Endothelial cell of umbilical vein (primary cell): Measurements from ENCODE around the gene DEGS2. TPM values are rescaled to one million over a fixed set of nuclear protein-coding genes. Genes with fewer than 3 reads are reported as not detected.

Experiments used
- BruUV-seq: library from RNA; stranded (reverse); fragments of 400-500 nt; replicated peaks from 2 replicates; lab custom pipeline; 2021; lab: Mats Ljungman, UMichigan
- CTCF ChIA-PET: fragments of 300-600, 350-600 bp; sonication (Branson Sonifier 250); formaldehyde crosslinking; loops from one replicate; lab custom pipeline; 2021; ENCODE audit warnings: antibody characterized with exemption, inconsistent platforms; lab: Charles Lee
- POLR2A ChIA-PET: fragments of 300-600, 350-600 bp; sonication (Branson Sonifier 250); formaldehyde crosslinking; loops from one replicate; lab custom pipeline; 2021; ENCODE audit warnings: antibody characterized with exemption, inconsistent platforms; lab: Charles Lee
- DNase-seq: peaks from one replicate; pipeline ENCODE4 v3.0.0-alpha.2; 2011; ENCODE audit warnings: low read depth, low spot score
- FAIRE-seq: peaks from 2 replicates; lab custom pipeline; 2011; peaks lifted over from hg19 to GRCh38; lab: Jason Lieb, UNC
- H2AFZ ChIP-seq: 2 replicates; pipeline ENCODE4 v1.6.0; 2012; ENCODE audit warnings: low read depth, low read length, control low read depth, inconsistent platforms
- H3K27ac ChIP-seq: 2 replicates; pipeline ENCODE4 v1.5.1; 2011; ENCODE audit warnings: low read depth, mild to moderate bottlenecking, control low read depth, low read length, moderate library complexity; ENCODE audit not compliant: insufficient read depth
- H3K27me3 ChIP-seq, 2 experiments: 2 replicates each; pipeline versions ENCODE4 v1.6.0 to v1.6.1; 2011; ENCODE audit warnings: low read length in 2 of 2, mixed read lengths in 1 of 2; ENCODE audit not compliant: control insufficient read depth in 2 of 2, insufficient read depth in 2 of 2
- H3K36me3 ChIP-seq, 2 experiments: 2 replicates in 1 of 2; 3 replicates in 1 of 2; pipeline ENCODE4 v1.5.1; 2011; ENCODE audit warnings: low read length in 2 of 2, mild to moderate bottlenecking in 1 of 2, moderate library complexity in 1 of 2; ENCODE audit not compliant: control insufficient read depth in 2 of 2, insufficient read depth in 2 of 2; ENCODE audit errors: extremely low read depth in 1 of 2
- H3K4me1 ChIP-seq: 3 replicates; pipeline ENCODE4 v1.5.1; 2011; ENCODE audit warnings: mild to moderate bottlenecking, low read length; ENCODE audit not compliant: control insufficient read depth, insufficient read depth; ENCODE audit errors: extremely low read depth
- H3K4me2 ChIP-seq: 2 replicates; pipeline ENCODE4 v1.6.1; 2011; ENCODE audit warnings: low read length, control low read depth, mixed read lengths; ENCODE audit not compliant: insufficient read depth
- H3K4me3 ChIP-seq, 3 experiments: fragments of 200-600 bp in 1 of 3; sonication (generic), shearing (Covaris generic) in 1 of 3; replicated peaks in 1 of 3; 2 replicates each; pipeline ENCODE4 v1.5.1; 2011 to 2016; ENCODE audit warnings: control low read depth in 3 of 3, low read length in 3 of 3, mild to moderate bottlenecking in 2 of 3, inconsistent platforms in 1 of 3, low read depth in 1 of 3, moderate library complexity in 1 of 3; ENCODE audit not compliant: insufficient read depth in 1 of 3
- H3K79me2 ChIP-seq: 2 replicates; pipeline ENCODE4 v1.6.0; 2012; ENCODE audit warnings: low read length, inconsistent platforms; ENCODE audit not compliant: control insufficient read depth, insufficient read depth
- H3K9ac ChIP-seq: replicated peaks from 2 replicates; pipeline ENCODE3; 2011; ENCODE audit warnings: low read length, control low read depth; ENCODE audit not compliant: insufficient read depth; ENCODE audit errors: extremely low read depth
- H3K9me1 ChIP-seq: replicated peaks from 3 replicates; pipeline ENCODE4 v1.6.0; 2011; ENCODE audit warnings: mild to moderate bottlenecking, low read length; ENCODE audit not compliant: control insufficient read depth, insufficient read depth; ENCODE audit errors: extremely low read depth
- H3K9me3 ChIP-seq: replicated peaks from 2 replicates; pipeline ENCODE4 v1.5.1; 2012; ENCODE audit warnings: low read length, inconsistent platforms; ENCODE audit not compliant: control insufficient read depth, insufficient read depth
- H4K20me1 ChIP-seq: replicated peaks from 2 replicates; pipeline ENCODE3; 2011; ENCODE audit warnings: mild to moderate bottlenecking, low read length; ENCODE audit not compliant: control insufficient read depth, insufficient read depth; ENCODE audit errors: extremely low read depth
- EZH2 ChIP-seq: IDR thresholded peaks from 2 replicates; pipeline ENCODE4 v1.6.1; 2012; ENCODE audit warnings: borderline replicate concordance, low read depth, mild to moderate bottlenecking, moderate library complexity, low read length, inconsistent platforms; ENCODE audit not compliant: severe bottlenecking
- FOS ChIP-seq: IDR thresholded peaks from 2 replicates; pipeline ENCODE4 v1.6.1; 2011; ENCODE audit warnings: mild to moderate bottlenecking, low read length, moderate library complexity, borderline replicate concordance; ENCODE audit not compliant: insufficient read depth
- GATA2 ChIP-seq: IDR thresholded peaks from 2 replicates; pipeline ENCODE4 v1.7.0; 2011; ENCODE audit warnings: low read depth, mild to moderate bottlenecking, moderate library complexity, mixed read lengths, low read length; ENCODE audit not compliant: insufficient read length, insufficient read depth
- JUN ChIP-seq: IDR thresholded peaks from 2 replicates; pipeline ENCODE4 v1.6.1; 2011; ENCODE audit warnings: borderline replicate concordance, low read depth; ENCODE audit not compliant: insufficient read length, insufficient read depth
- MYC ChIP-seq: IDR thresholded peaks from one replicate; pipeline ENCODE4 v1.6.1; 2011; ENCODE audit warnings: mild to moderate bottlenecking, low read depth, low read length
- POLR2A ChIP-seq: IDR thresholded peaks from 2 replicates; pipeline ENCODE4 v1.6.1; 2012; ENCODE audit warnings: low read depth, mild to moderate bottlenecking, control low read depth, low read length
- POLR2AphosphoS5 ChIP-seq: IDR thresholded peaks from 2 replicates; pipeline ENCODE4 v1.6.1; 2012; ENCODE audit warnings: low read depth, mild to moderate bottlenecking, control low read depth, low read length, moderate library complexity; ENCODE audit not compliant: insufficient read depth
- dilution Hi-C: fragments of 300-500 bp; cut with MboI; formaldehyde crosslinking; loops from one replicate; pipeline ENCODE4 v1.15.0; 2019; ENCODE audit warnings: low sequenced_read_pairs; ENCODE audit not compliant: extremely low pct_ligation_motif_present
- intact Hi-C: fragments of 100-400 bp; cut with micrococcal nuclease; formaldehyde crosslinking; loops from one replicate; pipeline ENCODE4 v1.10.0; 2022
- polyA plus RNA-seq, 4 experiments: library from polyadenylated mRNA; depleted of rRNA in 3 of 4; stranded (reverse) in 3 of 4; unstranded in 1 of 4; fragments of >200 nt; gene quantifications; 2 replicates each; pipeline versions ENCODE4 v1.2.1 to v1.2.3, GENCODE V29; 2011 to 2012; ENCODE audit warnings: missing spikeins in 1 of 4
- total RNA-seq: library from RNA; stranded (reverse); gene quantifications from 2 replicates; pipeline ENCODE4 v1.2.3, GENCODE V29; 2021
- TF ChIP-seq, protein P1 (sequence below): IDR thresholded peaks from 2 replicates; pipeline ENCODE4 v1.6.1; 2011; ENCODE audit not compliant: insufficient read depth, insufficient read length
- TF ChIP-seq, protein P2 (sequence below), 2 donors: IDR thresholded peaks; 1 replicate in 1 of 2; 2 replicates in 1 of 2; pipeline ENCODE4 v1.5.1; 2011; ENCODE audit warnings: low read length in 2 of 2, mild to moderate bottlenecking in 2 of 2, moderate library complexity in 2 of 2, control low read depth in 1 of 2, inconsistent platforms in 1 of 2, low read depth in 1 of 2; ENCODE audit not compliant: insufficient read depth in 1 of 2; ENCODE audit errors: extremely low read depth in 1 of 2

DEGS2 gene
- total and polyA plus RNA-seq, 2 donors (not counting 3 experiments of a cell fraction or from before 2014, with no cell fraction given) = 0.06 TPM; not detected in 1

DNA sequence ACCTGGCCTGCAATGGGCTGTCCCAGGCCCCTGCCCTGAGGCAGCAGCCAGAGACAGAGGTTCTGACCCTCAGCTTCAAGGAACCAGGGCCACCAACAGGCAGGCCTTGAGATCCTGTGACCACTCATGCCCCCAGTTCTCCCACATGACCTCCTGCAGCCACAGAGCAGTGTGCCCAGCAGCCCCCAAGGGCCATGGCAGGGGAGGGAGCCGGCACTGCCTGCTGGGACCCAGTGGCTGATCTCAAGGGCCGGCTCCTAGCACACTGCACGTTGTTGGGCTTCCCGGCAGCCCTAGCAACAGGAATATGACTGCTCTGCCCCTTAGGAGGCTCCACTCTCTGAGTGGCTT is 14.8 kb downstream of the DEGS2 start:
- Histone ChIP-seq H3K9ac (no peak overlapping the region), H3K4me1 (peaks cover 31% of the 10 kb centered on the region), H3K27ac (no peak overlapping the region), H3K27me3 (no peaks in the 10 kb centered on the region), H3K36me3 (no peaks in the 10 kb centered on the region), H3K4me2 (no peak overlapping the region), H3K4me3 (no peak overlapping the region), H2AFZ (no peak overlapping the region), H4K20me1 (no peaks in the 10 kb centered on the region), H3K79me2 (no peaks in the 10 kb centered on the region), H3K9me3 (no peaks in the 10 kb centered on the region), H3K9me1 (no peaks in the 10 kb centered on the region)
- DNase-seq (no peak), FAIRE-seq (no peak)
- ChIA-PET CTCF (no interaction called here), POLR2A (no interaction called here)
- intact Hi-C loops (loop anchor here (5.0 kb wide), 1 partner anchor 93 kb away; the partner anchor contains the start of gene YY1), dilution Hi-C loops (no loop called here)
- no peak for TF ChIP-seq JUN
- no peak for TF ChIP-seq MYC
- TF ChIP-seq, protein P1, sequence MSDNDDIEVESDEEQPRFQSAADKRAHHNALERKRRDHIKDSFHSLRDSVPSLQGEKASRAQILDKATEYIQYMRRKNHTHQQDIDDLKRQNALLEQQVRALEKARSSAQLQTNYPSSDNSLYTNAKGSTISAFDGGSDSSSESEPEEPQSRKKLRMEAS = no peak
- TF ChIP-seq GATA2 = no peak
- TF ChIP-seq POLR2AphosphoS5 = no peak
- TF ChIP-seq, protein P2, sequence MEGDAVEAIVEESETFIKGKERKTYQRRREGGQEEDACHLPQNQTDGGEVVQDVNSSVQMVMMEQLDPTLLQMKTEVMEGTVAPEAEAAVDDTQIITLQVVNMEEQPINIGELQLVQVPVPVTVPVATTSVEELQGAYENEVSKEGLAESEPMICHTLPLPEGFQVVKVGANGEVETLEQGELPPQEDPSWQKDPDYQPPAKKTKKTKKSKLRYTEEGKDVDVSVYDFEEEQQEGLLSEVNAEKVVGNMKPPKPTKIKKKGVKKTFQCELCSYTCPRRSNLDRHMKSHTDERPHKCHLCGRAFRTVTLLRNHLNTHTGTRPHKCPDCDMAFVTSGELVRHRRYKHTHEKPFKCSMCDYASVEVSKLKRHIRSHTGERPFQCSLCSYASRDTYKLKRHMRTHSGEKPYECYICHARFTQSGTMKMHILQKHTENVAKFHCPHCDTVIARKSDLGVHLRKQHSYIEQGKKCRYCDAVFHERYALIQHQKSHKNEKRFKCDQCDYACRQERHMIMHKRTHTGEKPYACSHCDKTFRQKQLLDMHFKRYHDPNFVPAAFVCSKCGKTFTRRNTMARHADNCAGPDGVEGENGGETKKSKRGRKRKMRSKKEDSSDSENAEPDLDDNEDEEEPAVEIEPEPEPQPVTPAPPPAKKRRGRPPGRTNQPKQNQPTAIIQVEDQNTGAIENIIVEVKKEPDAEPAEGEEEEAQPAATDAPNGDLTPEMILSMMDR (IDR thresholded peaks at IDR 0.05; ENCODE audit: extremely low read depth in 1 of 2, insufficient read depth in 1 of 2, low read depth in 1 of 2, low read length in 2 of 2) = no peak
- TF ChIP-seq FOS = no peak
- no peak for TF ChIP-seq POLR2A
- no peak for TF ChIP-seq EZH2
- BruUV-seq = no TSS peak
